B cell (primary cell): ENCODE data around the gene DAB1. TPM values are rescaled to one million over a fixed set of nuclear protein-coding genes. Genes with fewer than 3 reads are reported as not detected.

Source experiments
- ATAC-seq: fragments of 200-7000 bp; cut with Tn5 transposase; one replicate; pipeline ENCODE4 v1.10.0; 2021; ENCODE audit warnings: low read depth, mild to moderate bottlenecking, moderate number of reproducible peaks, moderate library complexity
- CTCF ChIA-PET: fragments of 350-600 bp; sonication (Branson Sonifier 250); formaldehyde crosslinking; loops from one replicate; lab custom pipeline; 2021; ENCODE audit warnings: antibody characterized with exemption, inconsistent platforms; lab: Charles Lee
- POLR2A ChIA-PET: fragments of 350-600 bp; sonication (Branson Sonifier 250); formaldehyde crosslinking; loops from one replicate; lab custom pipeline; 2021; ENCODE audit warnings: antibody characterized with exemption; lab: Charles Lee
- DNase-seq: peaks from one replicate; pipeline ENCODE4 v3.0.0; 2013
- H2AFZ ChIP-seq: 2 replicates; pipeline ENCODE4 v1.6.1; 2012; ENCODE audit warnings: mild to moderate bottlenecking, low read depth, low read length; ENCODE audit not compliant: insufficient read depth, poor library complexity, severe bottlenecking
- H3K27ac ChIP-seq, 2 donors: 1 replicate in 1 of 2; 2 replicates in 1 of 2; pipeline ENCODE4 v1.5.1; 2012 to 2013; ENCODE audit warnings: low read length in 2 of 2, mild to moderate bottlenecking in 2 of 2, moderate library complexity in 1 of 2
- H3K27me3 ChIP-seq, 4 experiments: fragments of 200-600 bp in 1 of 4; sonication (generic) in 1 of 4; replicated peaks in 1 of 4; 1 replicate in 2 of 4; 2 replicates in 2 of 4; pipeline versions ENCODE4 v1.6.1 to v1.7.0; 2013 to 2016; ENCODE audit warnings: low read length in 3 of 4, mild to moderate bottlenecking in 2 of 4, mixed read lengths in 1 of 4, moderate library complexity in 1 of 4; ENCODE audit not compliant: insufficient read depth in 4 of 4, control insufficient read depth in 3 of 4; ENCODE audit errors: control extremely low read depth in 1 of 4
- H3K36me3 ChIP-seq, 2 experiments: replicated peaks in 1 of 2; 1 replicate in 1 of 2; 2 replicates in 1 of 2; pipeline versions ENCODE4 v1.6.1 to v1.7.1; 2013; ENCODE audit warnings: low read length in 1 of 2; ENCODE audit not compliant: insufficient read depth in 2 of 2, control insufficient read depth in 1 of 2; ENCODE audit errors: control extremely low read depth in 1 of 2, extremely low read depth in 1 of 2
- H3K4me1 ChIP-seq, 2 donors: fragments of 200-600 bp in 1 of 2; sonication (generic) in 1 of 2; 1 replicate in 1 of 2; 2 replicates in 1 of 2; pipeline versions ENCODE4 v1.5.1 to v1.6.1; 2013 to 2017; ENCODE audit warnings: low read length in 2 of 2; ENCODE audit not compliant: control insufficient read depth in 2 of 2, insufficient read depth in 2 of 2
- H3K4me2 ChIP-seq: replicated peaks from 2 replicates; pipeline ENCODE3; 2012; ENCODE audit warnings: mild to moderate bottlenecking, low read depth, low read length; ENCODE audit not compliant: poor library complexity, severe bottlenecking
- H3K4me3 ChIP-seq, 5 experiments: fragments of 200-600 bp in 1 of 5; sonication (generic) in 1 of 5; 1 replicate in 3 of 5; 2 replicates in 2 of 5; pipeline versions ENCODE4 v1.5.1 to v1.7.0; 2011 to 2016; ENCODE audit warnings: low read length in 4 of 5, mild to moderate bottlenecking in 4 of 5, low read depth in 2 of 5, control low read depth in 1 of 5, moderate library complexity in 1 of 5; ENCODE audit not compliant: insufficient read depth in 1 of 5; ENCODE audit errors: control extremely low read depth in 1 of 5, extremely low read depth in 1 of 5
- H3K79me2 ChIP-seq: fragments of 200-600 bp; sonication (generic); one replicate; pipeline ENCODE4 v1.6.0; 2016; ENCODE audit warnings: low read length; ENCODE audit not compliant: control insufficient read depth, insufficient read depth
- H3K9ac ChIP-seq: fragments of 200-600 bp; sonication (generic); 2 replicates; pipeline ENCODE4 v1.6.1; 2017; ENCODE audit warnings: mild to moderate bottlenecking, low read length, moderate library complexity
- H3K9me3 ChIP-seq, 3 donors: one replicate each; pipeline versions ENCODE4 v1.6.1 to v1.7.1; 2013; ENCODE audit warnings: low read length in 2 of 3; ENCODE audit not compliant: control insufficient read depth in 2 of 3, insufficient read depth in 1 of 3; ENCODE audit errors: control extremely low read depth in 1 of 3
- H4K20me1 ChIP-seq: 2 replicates; pipeline ENCODE4 v1.6.0; 2012; ENCODE audit warnings: mild to moderate bottlenecking, low read length; ENCODE audit not compliant: insufficient read depth, control insufficient read depth, poor library complexity, severe bottlenecking
- H3K27ac Mint-ChIP-seq: one replicate; pipeline ENCODE4 v1.8.0; 2021; ENCODE audit warnings: mixed read lengths
- H3K27me3 Mint-ChIP-seq: one replicate; pipeline ENCODE4 v1.8.0; 2021; ENCODE audit warnings: mixed read lengths
- H3K4me1 Mint-ChIP-seq: one replicate; pipeline ENCODE4 v1.8.0; 2021; ENCODE audit warnings: mixed read lengths
- H3K4me3 Mint-ChIP-seq: one replicate; pipeline ENCODE4 v1.8.0; 2021; ENCODE audit warnings: mixed read lengths
- H3K9me3 Mint-ChIP-seq: one replicate; pipeline ENCODE4 v1.8.0; 2022; ENCODE audit warnings: mixed read lengths; ENCODE audit not compliant: insufficient read depth
- CTCF ChIP-seq: fragments of 200-600 bp; IDR thresholded peaks from one replicate; pipeline ENCODE4 v1.8.0; 2022; ENCODE audit warnings: antibody characterized with exemption, mild to moderate bottlenecking
- EZH2 ChIP-seq: IDR thresholded peaks from 2 replicates; pipeline ENCODE4 v1.6.1; 2012; ENCODE audit warnings: borderline replicate concordance, low read depth, mild to moderate bottlenecking, moderate library complexity, low read length; ENCODE audit not compliant: insufficient read depth, poor library complexity, severe bottlenecking
- WGBS: methylation state at CpG from one replicate; pipeline ENCODE4 v1.1.5; 2013; ENCODE audit warnings: missing lambda C conversion rate; ENCODE audit not compliant: insufficient coverage; 5-methylcytosine and 5-hydroxymethylcytosine counted together
- intact Hi-C: fragments of 100-400 bp; cut with micrococcal nuclease; formaldehyde crosslinking; loops from one replicate; pipeline ENCODE4 v1.10.0; 2022
- polyA plus RNA-seq: library from polyadenylated mRNA; depleted of rRNA; stranded (reverse); fragments of >200 nt; gene quantifications from 2 replicates; pipeline ENCODE4 v1.2.3, GENCODE V29; 2012
- total RNA-seq, 2 donors: library from RNA; stranded (reverse); fragments of 120-200 nt in 1 of 2; gene quantifications; 1 replicate in 1 of 2; 2 replicates in 1 of 2; pipeline versions ENCODE4 v1.2.3 to v1.2.4, GENCODE V29; 2013 to 2022

Gene DAB1
- total and polyA plus RNA-seq, 2 donors (not counting 1 experiment from before 2014, with no cell fraction given): not detected

GRCh38 chr1:57163789-57164188, 260.1 kb downstream of the DAB1 start:
- Histone ChIP-seq H3K27me3 (no peaks in the 10 kb centered on the region), H2AFZ (no peak overlapping the region), H3K9ac (no peak overlapping the region), H3K4me2 (no peak overlapping the region), H3K4me1 (no peaks in the 10 kb centered on the region), H3K9me3 (no peaks in the 10 kb centered on the region), H3K4me3 (no peak overlapping the region), H3K36me3 (no peaks in the 10 kb centered on the region), H3K27ac (no peak overlapping the region), H4K20me1 (no peaks in the 10 kb centered on the region), H3K79me2 (no peaks in the 10 kb centered on the region)
- CTCF ChIA-PET: no interaction called here
- Mint-ChIP-seq H3K4me3 (no peak overlapping the region), H3K27me3 (no peaks in the 10 kb centered on the region), H3K9me3 (no peaks in the 10 kb centered on the region), H3K4me1 (no peaks in the 10 kb centered on the region), H3K27ac (no peak overlapping the region)
- no peak for TF ChIP-seq EZH2
- TF ChIP-seq CTCF: no peak
- DNase-seq (no peak), ATAC-seq (no peak)
- intact Hi-C loops: no loop called here
- POLR2A ChIA-PET: no interaction called here
- no CpG with 5 or more reads among the region's 1 CpG for WGBS

- Mint-ChIP-seq H3K9me3 (no peaks in the 10 kb centered on the region), H3K27ac (no peak overlapping the region), H3K27me3 (no peaks in the 10 kb centered on the region), H3K4me3 (no peak overlapping the region), H3K4me1 (no peaks in the 10 kb centered on the region)
- no peaks in the 10 kb centered on the region for H3K27me3 ChIP-seq
- H3K79me2 ChIP-seq: no peaks in the 10 kb centered on the region
- H3K4me1 ChIP-seq: no peaks in the 10 kb centered on the region
- CTCF ChIA-PET: no interaction called here
- no peak overlapping the region for H3K9ac ChIP-seq
- ATAC-seq (no peak), DNase-seq (no peak)
- no peak overlapping the region for H2AFZ ChIP-seq
- intact Hi-C loops: no loop called here
- WGBS: 55% methylated on average over 5 of the region's 5 CpGs
- no peaks in the 10 kb centered on the region for H4K20me1 ChIP-seq
- POLR2A ChIA-PET: no interaction called here
- no peak overlapping the region for H3K27ac ChIP-seq
- no peak for TF ChIP-seq CTCF
- no peak for TF ChIP-seq EZH2
- H3K9me3 ChIP-seq: no peaks in the 10 kb centered on the region
- H3K4me2 ChIP-seq: no peak overlapping the region
- H3K4me3 ChIP-seq: no peak overlapping the region
- H3K36me3 ChIP-seq: no peaks in the 10 kb centered on the region
Measured at GRCh38 chr1:57163325-57163724, 260.5 kb downstream of the DAB1 start.
